Loucy (cell line): ENCODE measurements around the gene NRF1.

Experiments used
- EZH2phosphoT487 ChIP-seq: fragments of 200-600 bp; IDR thresholded peaks from 2 replicates; pipeline ENCODE4 v1.6.1; 2018; ENCODE audit warnings: antibody characterized with exemption, mild to moderate bottlenecking, moderate library complexity, borderline replicate concordance
- TF ChIP-seq, protein P1 (sequence below): fragments of 200-600 bp; sonication (generic); conservative IDR thresholded peaks from 2 replicates; pipeline ENCODE4 v1.5.1; 2014; ENCODE audit warnings: mild to moderate bottlenecking, antibody characterized with exemption, low read length

- TF ChIP-seq, protein P1, sequence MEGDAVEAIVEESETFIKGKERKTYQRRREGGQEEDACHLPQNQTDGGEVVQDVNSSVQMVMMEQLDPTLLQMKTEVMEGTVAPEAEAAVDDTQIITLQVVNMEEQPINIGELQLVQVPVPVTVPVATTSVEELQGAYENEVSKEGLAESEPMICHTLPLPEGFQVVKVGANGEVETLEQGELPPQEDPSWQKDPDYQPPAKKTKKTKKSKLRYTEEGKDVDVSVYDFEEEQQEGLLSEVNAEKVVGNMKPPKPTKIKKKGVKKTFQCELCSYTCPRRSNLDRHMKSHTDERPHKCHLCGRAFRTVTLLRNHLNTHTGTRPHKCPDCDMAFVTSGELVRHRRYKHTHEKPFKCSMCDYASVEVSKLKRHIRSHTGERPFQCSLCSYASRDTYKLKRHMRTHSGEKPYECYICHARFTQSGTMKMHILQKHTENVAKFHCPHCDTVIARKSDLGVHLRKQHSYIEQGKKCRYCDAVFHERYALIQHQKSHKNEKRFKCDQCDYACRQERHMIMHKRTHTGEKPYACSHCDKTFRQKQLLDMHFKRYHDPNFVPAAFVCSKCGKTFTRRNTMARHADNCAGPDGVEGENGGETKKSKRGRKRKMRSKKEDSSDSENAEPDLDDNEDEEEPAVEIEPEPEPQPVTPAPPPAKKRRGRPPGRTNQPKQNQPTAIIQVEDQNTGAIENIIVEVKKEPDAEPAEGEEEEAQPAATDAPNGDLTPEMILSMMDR, result no peak
- TF ChIP-seq EZH2phosphoT487, result no peak
Observed at GRCh38 chr7:129741743-129742213, 130.3 kb downstream of the NRF1 start.
